ENCODE results near the gene CDH12. TPM values are rescaled to one million over a fixed set of nuclear protein-coding genes. Genes with fewer than 3 reads are reported as not detected.

CDH12 gene
- total and polyA plus RNA-seq, 7 donors: not detected

DNA sequence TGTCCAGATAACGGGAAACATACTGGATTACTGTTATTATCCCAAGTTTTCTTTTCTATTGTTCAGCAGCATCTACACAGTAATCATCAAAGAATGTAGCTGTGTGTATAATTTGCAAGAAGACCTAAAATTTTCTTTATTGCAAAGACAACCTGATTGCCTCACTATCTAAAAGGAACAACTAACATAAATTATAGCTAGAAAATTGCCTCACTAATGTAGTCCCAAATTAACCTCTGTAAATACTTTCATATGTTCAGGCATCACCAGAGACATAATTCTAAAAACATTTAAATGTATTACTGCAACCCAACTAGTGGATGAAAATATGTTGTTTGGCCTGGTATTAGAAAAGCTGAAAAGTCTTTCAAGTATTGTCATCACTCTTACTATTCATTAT, 275.4 kb downstream of the CDH12 start:
- intact Hi-C loops (cut with DNase I): no loop called here
- no peak overlapping the region for H3K4me3 ChIP-seq
- H3K27ac ChIP-seq: no peak overlapping the region
- no peaks in the 10 kb centered on the region for H3K9me3 ChIP-seq
- no peak for ATAC-seq
- no peaks in the 10 kb centered on the region for H3K36me3 ChIP-seq (ENCODE audit: insufficient read depth in 1 of 2, low read depth in 1 of 2)
- H3K27me3 ChIP-seq (ENCODE audit: insufficient read depth in 3 of 3, low read length in 2 of 3): no peaks in the 10 kb centered on the region
- no peak for TF ChIP-seq CTCF (IDR thresholded peaks at IDR 0.05)
- WGBS, 3 donors: 67 to 71% (median 71%) methylated on average over 1 of the region's 1 CpG
- H3K4me1 ChIP-seq: no peaks in the 10 kb centered on the region
- DNase-seq: no peak

DNA sequence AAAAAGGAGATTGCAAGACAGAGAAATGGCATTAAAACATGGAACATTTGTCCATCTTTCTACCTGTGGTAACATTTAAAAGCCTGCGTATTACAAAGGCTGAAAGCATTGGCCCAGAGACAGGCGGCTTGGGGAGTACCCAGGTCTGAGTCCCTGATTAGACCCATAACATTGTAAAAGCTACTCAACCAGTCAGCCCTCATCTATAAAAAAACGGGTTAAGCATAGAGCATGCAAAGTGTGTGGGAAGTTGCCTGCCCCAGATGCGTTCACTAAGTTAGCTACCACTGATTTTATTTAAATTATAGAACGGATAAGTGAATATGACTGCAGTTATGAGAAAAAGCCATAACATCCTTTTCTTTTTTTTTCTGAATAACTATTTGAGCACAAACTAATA, 276.1 kb downstream of the CDH12 start:
- TF ChIP-seq CTCF (IDR thresholded peaks at IDR 0.05): no peak
- intact Hi-C loops (cut with DNase I): no loop called here

DNA sequence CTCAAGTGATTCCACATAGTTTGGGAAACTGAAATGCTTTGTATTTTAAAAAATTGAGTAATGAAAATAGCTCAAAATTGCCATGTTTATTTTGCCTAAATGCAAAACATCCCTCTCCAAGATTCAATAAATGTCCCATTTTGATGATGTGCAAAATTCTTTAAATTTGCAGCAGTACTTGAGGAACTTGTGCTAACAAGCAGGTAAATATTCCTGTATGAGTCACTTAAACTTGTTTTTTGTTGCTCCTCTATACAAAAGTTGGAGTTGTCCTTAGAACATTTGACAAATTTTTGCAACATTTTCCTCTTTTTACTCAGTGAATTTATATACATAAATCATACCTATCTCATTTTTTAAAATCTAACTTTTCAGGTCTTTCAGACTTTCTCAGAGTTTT, 280.2 kb downstream of the CDH12 start:
- intact Hi-C loops (cut with DNase I): no loop called here

More for the DNA sequence above, 276.1 kb downstream of the CDH12 start:
- DNase-seq: no peak
- Histone ChIP-seq H3K4me3 (no peak overlapping the region), H3K36me3 (ENCODE audit: insufficient read depth in 1 of 2, low read depth in 1 of 2) (no peaks in the 10 kb centered on the region), H3K4me1 (no peaks in the 10 kb centered on the region), H3K9me3 (no peaks in the 10 kb centered on the region), H3K27me3 (ENCODE audit: insufficient read depth in 3 of 3, low read length in 2 of 3) (no peaks in the 10 kb centered on the region), H3K27ac (no peak overlapping the region)
- 78 to 82% (median 81%) methylated on average over 5 of the region's 5 CpGs for WGBS, 3 donors
- ATAC-seq: no peak

DNA sequence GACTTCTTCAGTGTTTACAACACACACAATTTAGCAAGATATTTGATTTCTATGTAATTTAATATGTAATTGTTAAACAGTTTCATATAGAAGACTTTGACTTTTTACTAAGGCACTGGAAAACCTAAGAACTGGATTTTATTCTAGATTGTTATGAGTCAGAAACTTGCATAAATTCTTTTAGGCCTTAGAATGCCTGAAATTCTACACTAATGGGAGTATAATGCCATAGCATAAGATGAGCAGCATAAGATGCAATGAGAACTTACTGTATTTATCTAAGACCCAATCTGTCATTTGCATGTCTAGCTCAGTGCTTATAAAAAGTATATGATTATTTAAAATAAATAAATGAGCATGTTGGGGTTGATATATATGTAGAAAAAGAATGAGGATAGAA, 285.2 kb downstream of the CDH12 start:
- no peaks in the 10 kb centered on the region for H3K27me3 ChIP-seq (ENCODE audit: insufficient read depth in 3 of 3, low read length in 2 of 3)
- ATAC-seq (no peak), DNase-seq (no peak)
- H3K27ac ChIP-seq: no peak overlapping the region
- intact Hi-C loops (cut with DNase I): no loop called here
- no peaks in the 10 kb centered on the region for H3K9me3 ChIP-seq
- TF ChIP-seq CTCF (IDR thresholded peaks at IDR 0.05): no peak
- no peaks in the 10 kb centered on the region for H3K36me3 ChIP-seq (ENCODE audit: insufficient read depth in 1 of 2, low read depth in 1 of 2)
- H3K4me1 ChIP-seq: no peaks in the 10 kb centered on the region
- H3K4me3 ChIP-seq: no peak overlapping the region

More for the DNA sequence above, 280.2 kb downstream of the CDH12 start:
- Histone ChIP-seq H3K4me3 (no peak overlapping the region), H3K27ac (no peak overlapping the region), H3K36me3 (ENCODE audit: insufficient read depth in 1 of 2, low read depth in 1 of 2) (no peaks in the 10 kb centered on the region), H3K4me1 (no peaks in the 10 kb centered on the region), H3K9me3 (no peaks in the 10 kb centered on the region), H3K27me3 (ENCODE audit: insufficient read depth in 3 of 3, low read length in 2 of 3) (no peaks in the 10 kb centered on the region)
- no peak for TF ChIP-seq CTCF (IDR thresholded peaks at IDR 0.05)
- DNase-seq (no peak), ATAC-seq (no peak)

DNA sequence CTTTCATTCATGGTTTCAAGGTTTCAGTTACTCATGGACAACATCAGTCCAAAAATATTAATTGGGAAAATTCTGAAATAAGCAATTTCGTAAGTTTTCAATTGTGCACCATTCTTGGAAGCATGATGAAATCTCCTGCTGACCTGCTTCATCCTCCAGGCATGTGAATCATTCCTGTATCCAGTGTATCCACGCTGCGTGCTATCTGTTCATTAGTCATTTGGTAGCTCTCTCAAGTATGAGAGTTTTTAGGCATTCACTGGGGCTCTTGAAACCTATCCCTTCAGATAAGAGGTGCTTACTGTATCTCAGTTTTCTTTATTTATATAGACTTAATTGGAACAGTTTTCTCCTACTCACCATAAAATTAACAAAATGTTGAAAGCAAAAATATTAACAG, 293.0 kb downstream of the CDH12 start:
- no peaks in the 10 kb centered on the region for H3K9me3 ChIP-seq
- DNase-seq: no peak
- no peak overlapping the region for H3K4me3 ChIP-seq
- H3K36me3 ChIP-seq (ENCODE audit: insufficient read depth in 1 of 2, low read depth in 1 of 2): no peaks in the 10 kb centered on the region
- WGBS, 3 donors: 74 to 78% (median 76%) methylated on average over 3 of the region's 3 CpGs
- intact Hi-C loops (cut with DNase I): no loop called here
- H3K27ac ChIP-seq: no peak overlapping the region
- H3K27me3 ChIP-seq (ENCODE audit: insufficient read depth in 3 of 3, low read length in 2 of 3): no peaks in the 10 kb centered on the region
- TF ChIP-seq CTCF (IDR thresholded peaks at IDR 0.05): no peak
- no peaks in the 10 kb centered on the region for H3K4me1 ChIP-seq
- no peak for ATAC-seq

Data from psoas muscle (tissue), 8 donors.